HG02678 (cell line): Measurements from ENCODE around the gene ZNF350.
A peak's percentile ranks its signal among the peaks of the same experiment; 100 is the strongest.
"Not testable (repeated sequence)": the region's sequence is repeated elsewhere in the genome, so short reads cannot be mapped to it uniquely, and the experiment has no call there.

Source experiments
- ATAC-seq: cut with Tn5 transposase; IDR thresholded peaks from one replicate; pipeline ENCODE4 v1.9.1; 2021; ENCODE audit warnings: mild to moderate bottlenecking, moderate library complexity; ENCODE audit not compliant: unreplicated experiment

ZNF350 gene

GRCh38 chr19:51975787-51976186 lies 10.9 kb downstream of the ZNF350 start:
- ATAC-seq: not testable (repeated sequence)

- ATAC-seq: no peak
Observed at GRCh38 chr19:51971624-51972023, 15.0 kb downstream of the ZNF350 start.

GRCh38 chr19:51970718-51971117 lies 15.9 kb downstream of the ZNF350 start:
- ATAC-seq: no peak

GRCh38 chr19:51965583-51965982 lies 21.1 kb downstream of the ZNF350 start:
- no peak for ATAC-seq

- ATAC-seq: not testable (repeated sequence)
Observed at GRCh38 chr19:51960621-51961233, 25.9 kb downstream of the ZNF350 start.

- ATAC-seq: no peak
Observed at GRCh38 chr19:51959791-51960190, 26.8 kb downstream of the ZNF350 start.

GRCh38 chr19:51957846-51958245 lies 28.8 kb downstream of the ZNF350 start:
- not testable (repeated sequence) for ATAC-seq

GRCh38 chr19:51948975-51949374 lies 37.7 kb downstream of the ZNF350 start:
- no peak for ATAC-seq

GRCh38 chr19:51946602-51947001 lies 40.0 kb downstream of the ZNF350 start:
- no peak for ATAC-seq

- ATAC-seq: no peak
Observed at GRCh38 chr19:51944798-51945552, 41.7 kb downstream of the ZNF350 start.

GRCh38 chr19:51938936-51939335 lies 47.7 kb downstream of the ZNF350 start:
- no peak for ATAC-seq

- ATAC-seq: no peak
Observed at GRCh38 chr19:51931921-51932320, 54.7 kb downstream of the ZNF350 start.

- ATAC-seq: no peak
Observed at GRCh38 chr19:51927859-51928258, 58.8 kb downstream of the ZNF350 start.

GRCh38 chr19:51926784-51927741 lies 59.6 kb downstream of the ZNF350 start, which contains the start of gene ZNF613:
ZNF613 (plus strand) TSS chr19:51927472; CDS start chr19:51936221, 8,749 bp downstream.
- peak; percentile 82 for ATAC-seq

GRCh38 chr19:51926426-51926783 lies 60.2 kb downstream of the ZNF350 start:
- ATAC-seq: no peak

GRCh38 chr19:51921949-51922348 lies 64.7 kb downstream of the ZNF350 start:
- no peak for ATAC-seq

GRCh38 chr19:51919606-51920005 lies 67.0 kb downstream of the ZNF350 start:
- no peak for ATAC-seq

- ATAC-seq: no peak
Observed at GRCh38 chr19:51916167-51916566, 70.5 kb downstream of the ZNF350 start.

- ATAC-seq: no peak
Observed at GRCh38 chr19:51915324-51915867, 71.2 kb downstream of the ZNF350 start.
